ENCODE measurements around the gene KDM1A. TPM values are rescaled to one million over a fixed set of nuclear protein-coding genes. Genes with fewer than 3 reads are reported as not detected.

The KDM1A gene
- total and polyA plus RNA-seq, 9 of the 15 experiments (the other 6 are each of a cell fraction or from before 2014, with no cell fraction given): 59.2 to 181 (median 168) TPM

- TF ChIP-seq DPF2 (IDR thresholded peaks at IDR 0.05) (peak; percentile 91), HMBOX1 (IDR thresholded peaks at IDR 0.05) (peak; percentile 97), ATF1 (CRISPR knock-in tag; IDR thresholded peaks at IDR 0.05) (no peak), ATF1 (tag; IDR thresholded peaks at IDR 0.05) (peak; percentile 48; the same call in 1 of the 2 replicates), REST (IDR thresholded peaks at IDR 0.05; ENCODE audit: borderline replicate concordance) (peak; percentile 36; the same call in 1 of the 2 replicates), REST (CRISPR knock-in tag; IDR thresholded peaks at IDR 0.05; ENCODE audit: low read depth) (no peak), L3MBTL2 (IDR thresholded peaks at IDR 0.05) (no peak)
Measured at GRCh38 chr1:23103001-23103889, 84.0 kb downstream of the KDM1A start (continued).

All from K562 (cell line).